ENCODE measurements around the gene POP4. TPM values are rescaled to one million over a fixed set of nuclear protein-coding genes. Genes with fewer than 3 reads are reported as not detected.
A peak's percentile ranks its signal among the peaks of the same experiment; 100 is the strongest.

Gene POP4
- total and polyA plus RNA-seq, 7 donors, result 45.3 to 144 (median 63.9) TPM

DNA sequence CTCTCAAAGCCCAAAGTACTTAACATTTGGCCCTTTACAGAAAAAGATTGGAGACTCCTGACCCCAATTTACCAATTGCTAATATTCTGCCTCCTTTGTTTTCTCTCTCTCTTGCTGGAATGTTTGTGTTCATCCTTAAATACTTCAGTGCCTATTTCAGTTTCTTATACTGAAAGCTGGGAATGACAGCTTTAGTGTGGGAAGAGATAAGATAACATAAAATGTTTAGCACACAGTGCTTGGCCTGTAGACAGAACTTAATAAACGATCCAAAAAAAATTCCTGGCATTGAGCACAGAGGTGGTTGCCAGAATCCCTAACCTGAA, 56.2 kb downstream of the POP4 start:
- Histone ChIP-seq H3K36me3 (ENCODE audit: insufficient read depth in 1 of 2, low read depth in 1 of 2) (no peaks in the 10 kb centered on the region), H3K27me3 (ENCODE audit: insufficient read depth in 3 of 3, low read length in 2 of 3) (no peaks in the 10 kb centered on the region), H3K27ac (peak overlapping the region; percentile 86), H3K4me1 (peaks cover 30% of the 10 kb centered on the region), H3K4me3 (peak overlapping the region; percentile 15), H3K9me3 (no peaks in the 10 kb centered on the region)
- 5 to 7% (median 6%) methylated on average over 1 of the region's 1 CpG for WGBS, 3 donors
- no peak for TF ChIP-seq CTCF (IDR thresholded peaks at IDR 0.05)
- intact Hi-C loops (cut with DNase I), result loop anchor here in 1 of 2 donors (2.0 to 5.0 kb wide), 2 partner anchors 51 to 55 kb away; partner anchors contain the start of gene C19orf12
- no peak for ATAC-seq
- DNase-seq, result no peak

- intact Hi-C loops (cut with DNase I), result loop anchor here in 1 of 2 donors (2.0 to 5.0 kb wide), 2 partner anchors 52 to 54 kb away; partner anchors contain the start of gene C19orf12
- peak overlapping the region; percentile 86 for H3K27ac ChIP-seq
- no peaks in the 10 kb centered on the region for H3K36me3 ChIP-seq (ENCODE audit: insufficient read depth in 1 of 2, low read depth in 1 of 2)
- WGBS, 3 donors, result 21 to 31% (median 22%) methylated on average over 17 of the region's 17 CpGs
- H3K27me3 ChIP-seq (ENCODE audit: insufficient read depth in 3 of 3, low read length in 2 of 3), result no peaks in the 10 kb centered on the region
- peaks cover 34% of the 10 kb centered on the region for H3K4me1 ChIP-seq
- DNase-seq (peak; percentile 76 to 80), ATAC-seq (peak; percentile 4 to 15 (median 6))
- H3K4me3 ChIP-seq, result peak overlapping the region; percentile 15
- no peak for TF ChIP-seq CTCF (IDR thresholded peaks at IDR 0.05)
- H3K9me3 ChIP-seq, result no peaks in the 10 kb centered on the region
These were observed 56.7 kb downstream of the POP4 start for GRCh38 chr19:29662604-29663404.

- WGBS, 3 donors, result 82 to 87% (median 85%) methylated on average over 16 to 19 of the region's 19 CpGs
- DNase-seq (no peak), ATAC-seq (no peak)
- H3K4me3 ChIP-seq, result peak overlapping the region; percentile 75
- intact Hi-C loops (cut with DNase I), result loop anchor here (2.0 to 5.0 kb wide), 3 partner anchors 31 to 53 kb away; partner anchors contain the start of gene C19orf12 (in 1 of the 2)
- TF ChIP-seq CTCF (IDR thresholded peaks at IDR 0.05), result no peak
- H3K4me1 ChIP-seq, result peaks cover 47% of the 10 kb centered on the region
- no peaks in the 10 kb centered on the region for H3K9me3 ChIP-seq
- no peaks in the 10 kb centered on the region for H3K27me3 ChIP-seq (ENCODE audit: insufficient read depth in 3 of 3, low read length in 2 of 3)
- no peaks in the 10 kb centered on the region for H3K36me3 ChIP-seq (ENCODE audit: insufficient read depth in 1 of 2, low read depth in 1 of 2)
- H3K27ac ChIP-seq, result peak overlapping the region; percentile 86
These were observed 58.0 kb downstream of the POP4 start for GRCh38 chr19:29663861-29664752.

DNA sequence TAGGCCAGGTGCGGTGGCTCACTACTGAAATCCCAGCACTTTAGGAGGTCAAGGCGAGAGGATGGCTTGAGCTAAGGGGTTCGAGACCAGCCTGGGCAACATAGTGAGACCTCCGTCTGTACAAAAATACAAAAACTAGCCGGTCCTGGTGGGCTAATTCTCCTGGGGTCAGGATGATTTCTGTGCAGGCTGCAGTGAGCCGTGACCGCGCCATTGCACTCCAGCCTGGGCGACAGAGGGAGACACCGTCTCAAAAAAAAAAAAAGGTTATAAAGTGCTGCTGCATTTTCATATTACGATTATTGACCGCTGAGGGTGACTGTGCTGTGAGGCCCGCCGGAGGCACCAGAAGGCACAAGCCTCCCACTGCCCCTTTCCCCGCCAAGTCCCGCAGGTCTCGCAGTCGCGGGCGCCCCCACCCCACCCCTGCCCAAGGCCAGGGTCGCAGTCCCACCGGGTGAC, 58.7 kb downstream of the POP4 start:
- Histone ChIP-seq H3K36me3 (ENCODE audit: insufficient read depth in 1 of 2, low read depth in 1 of 2) (no peaks in the 10 kb centered on the region), H3K4me1 (peaks cover 53% of the 10 kb centered on the region), H3K4me3 (peak overlapping the region; percentile 75), H3K27me3 (ENCODE audit: insufficient read depth in 3 of 3, low read length in 2 of 3) (no peaks in the 10 kb centered on the region), H3K27ac (peak overlapping the region; percentile 86), H3K9me3 (no peaks in the 10 kb centered on the region)
- DNase-seq (no peak), ATAC-seq (peak in 2 of 4 donors; percentile 23 to 30)
- intact Hi-C loops (cut with DNase I), result loop anchor here (2.0 to 5.0 kb wide), 2 partner anchors 30 to 53 kb away; partner anchors contain the start of gene C19orf12 (in 1 of the 2)
- TF ChIP-seq CTCF (IDR thresholded peaks at IDR 0.05), result peak; percentile 32
- WGBS, 3 donors, result 18 to 30% (median 29%) methylated on average over 18 to 22 of the region's 22 CpGs
